ENCODE results near the gene TCF15.
A peak's percentile ranks its signal among the peaks of the same experiment; 100 is the strongest.

TCF15 gene

GRCh38 chr20:610130-611046 lies at the start of gene TCF15:
TCF15 (minus strand) TSS chr20:610309; CDS start chr20:610237, 72 bp downstream.
- no peak for TF ChIP-seq CTCF (conservative IDR thresholded peaks at IDR 0.05)
- no peak within 1 kb of the TSS for H3K27ac ChIP-seq

- TF ChIP-seq CTCF (conservative IDR thresholded peaks at IDR 0.05): no peak
- H3K27ac ChIP-seq: no peak overlapping the region
Measured at GRCh38 chr20:658731-659291, 48.7 kb upstream of the TCF15 start.

- H3K27ac ChIP-seq: no peak overlapping the region
- TF ChIP-seq CTCF (conservative IDR thresholded peaks at IDR 0.05): no peak
Measured at GRCh38 chr20:658202-658601, 48.1 kb upstream of the TCF15 start.

- H3K27ac ChIP-seq: no peak overlapping the region
- no peak for TF ChIP-seq CTCF (conservative IDR thresholded peaks at IDR 0.05)
Measured at GRCh38 chr20:655726-656624, 45.9 kb upstream of the TCF15 start.

GRCh38 chr20:654417-654750 lies 44.3 kb upstream of the TCF15 start:
- peak overlapping the region; percentile 92; the same call in 1 of the 2 replicates for H3K27ac ChIP-seq
- no peak for TF ChIP-seq CTCF (conservative IDR thresholded peaks at IDR 0.05)

- TF ChIP-seq CTCF (conservative IDR thresholded peaks at IDR 0.05): peak; percentile 63
- peak overlapping the region; percentile 92 for H3K27ac ChIP-seq
Measured at GRCh38 chr20:653590-654416, 43.7 kb upstream of the TCF15 start.
